ENCODE measurements around the gene RASSF1. TPM values are rescaled to one million over a fixed set of nuclear protein-coding genes. Genes with fewer than 3 reads are reported as not detected.

RASSF1 gene
- total and polyA plus RNA-seq, 2 donors from 2014 or later, result 19.1 to 28.9 TPM

- FAIRE-seq, result no peak
- Histone ChIP-seq H3K9ac (ENCODE audit: low read length in 3 of 3) (peak overlapping the region in 2 of 3 donors; percentile 12 to 99), H3K4me1 (ENCODE audit: control insufficient read depth in 2 of 3, insufficient read depth in 2 of 3, low read depth in 1 of 3, low read length in 3 of 3) (peaks cover 3 to 49% (median 29%) of the 10 kb centered on the region in 3 donors), H3K9me3 (ENCODE audit: control insufficient read depth in 2 of 3, insufficient read depth in 1 of 3, low read length in 3 of 3) (no peaks in the 10 kb centered on the region), H3K36me3 (ENCODE audit: control insufficient read depth in 2 of 3, insufficient read depth in 3 of 3, low read length in 3 of 3) (peaks cover 6 to 21% (median 14%) of the 10 kb centered on the region in 3 donors), H3K27me3 (ENCODE audit: control insufficient read depth, insufficient read depth, low read length) (no peaks in the 10 kb centered on the region), H3K4me3 (ENCODE audit: low read length in 3 of 3) (peak overlapping the region; percentile 2 to 98 (median 97)), H3K27ac (ENCODE audit: low read depth in 2 of 2, low read length in 2 of 2) (no peak overlapping the region)
- peak in 1 of 5 donors; percentile 56 for DNase-seq
- intact Hi-C loops (cut with DNase I), result no loop called here
- TF ChIP-seq, protein P1, sequence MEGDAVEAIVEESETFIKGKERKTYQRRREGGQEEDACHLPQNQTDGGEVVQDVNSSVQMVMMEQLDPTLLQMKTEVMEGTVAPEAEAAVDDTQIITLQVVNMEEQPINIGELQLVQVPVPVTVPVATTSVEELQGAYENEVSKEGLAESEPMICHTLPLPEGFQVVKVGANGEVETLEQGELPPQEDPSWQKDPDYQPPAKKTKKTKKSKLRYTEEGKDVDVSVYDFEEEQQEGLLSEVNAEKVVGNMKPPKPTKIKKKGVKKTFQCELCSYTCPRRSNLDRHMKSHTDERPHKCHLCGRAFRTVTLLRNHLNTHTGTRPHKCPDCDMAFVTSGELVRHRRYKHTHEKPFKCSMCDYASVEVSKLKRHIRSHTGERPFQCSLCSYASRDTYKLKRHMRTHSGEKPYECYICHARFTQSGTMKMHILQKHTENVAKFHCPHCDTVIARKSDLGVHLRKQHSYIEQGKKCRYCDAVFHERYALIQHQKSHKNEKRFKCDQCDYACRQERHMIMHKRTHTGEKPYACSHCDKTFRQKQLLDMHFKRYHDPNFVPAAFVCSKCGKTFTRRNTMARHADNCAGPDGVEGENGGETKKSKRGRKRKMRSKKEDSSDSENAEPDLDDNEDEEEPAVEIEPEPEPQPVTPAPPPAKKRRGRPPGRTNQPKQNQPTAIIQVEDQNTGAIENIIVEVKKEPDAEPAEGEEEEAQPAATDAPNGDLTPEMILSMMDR (IDR thresholded peaks at IDR 0.05; ENCODE audit: borderline replicate concordance, extremely low read depth, insufficient read depth), result no peak
Measured at GRCh38 chr3:50319181-50319893, 21.3 kb downstream of the RASSF1 start.

DNA sequence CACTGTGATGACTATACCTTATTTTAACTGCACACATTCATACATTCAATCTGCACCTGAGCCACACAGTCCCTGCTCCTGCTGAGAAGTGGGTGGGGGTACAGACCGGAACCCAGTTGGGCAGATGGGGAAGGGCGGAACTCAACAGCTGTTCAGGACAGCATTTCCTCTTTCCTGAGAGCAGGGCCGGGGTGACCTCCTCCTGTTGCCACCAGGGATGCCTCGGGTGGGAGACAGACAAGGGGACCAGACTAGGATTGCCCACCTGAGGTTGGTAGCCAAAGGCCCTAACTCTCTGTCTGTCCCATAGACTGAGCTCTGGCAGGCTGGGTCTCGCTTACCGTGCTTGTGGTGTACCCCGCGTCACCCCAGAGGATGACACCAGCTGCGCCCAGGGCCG, 22.0 kb downstream of the RASSF1 start:
- peaks cover 6 to 18% (median 14%) of the 10 kb centered on the region in 3 donors for H3K36me3 ChIP-seq (ENCODE audit: control insufficient read depth in 2 of 3, insufficient read depth in 3 of 3, low read length in 3 of 3)
- H3K27me3 ChIP-seq (ENCODE audit: control insufficient read depth, insufficient read depth, low read length), result no peaks in the 10 kb centered on the region
- H3K4me3 ChIP-seq (ENCODE audit: low read length in 3 of 3), result peak overlapping the region in 2 of 3 donors; percentile 13 to 16
- TF ChIP-seq, protein P1 (IDR thresholded peaks at IDR 0.05; ENCODE audit: borderline replicate concordance, extremely low read depth, insufficient read depth), result no peak
- no peak for FAIRE-seq
- DNase-seq, result no peak
- H3K9ac ChIP-seq (ENCODE audit: low read length in 3 of 3), result peak overlapping the region in 1 of 3 donors; percentile 16
- peaks cover 3 to 42% (median 21%) of the 10 kb centered on the region in 3 donors for H3K4me1 ChIP-seq (ENCODE audit: control insufficient read depth in 2 of 3, insufficient read depth in 2 of 3, low read depth in 1 of 3, low read length in 3 of 3)
- no peaks in the 10 kb centered on the region for H3K9me3 ChIP-seq (ENCODE audit: control insufficient read depth in 2 of 3, insufficient read depth in 1 of 3, low read length in 3 of 3)
- peak overlapping the region in 1 of 2 donors; percentile 39 for H3K27ac ChIP-seq (ENCODE audit: low read depth in 2 of 2, low read length in 2 of 2)
- intact Hi-C loops (cut with DNase I), result no loop called here

DNA sequence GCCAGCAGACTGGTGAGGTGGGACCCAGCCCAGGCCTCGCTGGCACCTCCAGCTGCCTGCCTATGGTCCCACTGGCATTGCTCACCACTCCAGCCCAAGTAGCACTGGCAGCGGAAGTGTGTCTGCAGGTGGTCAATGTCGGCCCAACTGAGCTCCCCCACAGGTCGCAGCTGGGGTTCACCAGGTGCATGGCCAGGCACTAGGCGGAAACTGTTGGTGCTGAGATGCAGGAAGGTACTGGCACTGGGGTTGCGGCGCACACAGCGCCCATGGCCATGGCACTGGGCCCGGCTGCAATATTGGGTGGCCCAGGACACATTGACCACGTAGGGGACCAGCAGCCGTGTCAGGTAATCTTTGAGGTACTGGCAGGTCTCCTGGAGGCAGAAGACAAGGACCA, 22.5 kb downstream of the RASSF1 start:
- H3K9me3 ChIP-seq (ENCODE audit: control insufficient read depth in 2 of 3, insufficient read depth in 1 of 3, low read length in 3 of 3), result no peaks in the 10 kb centered on the region
- DNase-seq (no peak), FAIRE-seq (no peak)
- peak overlapping the region in 1 of 3 donors; percentile 13 for H3K4me3 ChIP-seq (ENCODE audit: low read length in 3 of 3)
- intact Hi-C loops (cut with DNase I), result no loop called here
- H3K36me3 ChIP-seq (ENCODE audit: control insufficient read depth in 2 of 3, insufficient read depth in 3 of 3, low read length in 3 of 3), result peaks cover 6 to 18% (median 14%) of the 10 kb centered on the region in 3 donors
- no peaks in the 10 kb centered on the region for H3K27me3 ChIP-seq (ENCODE audit: control insufficient read depth, insufficient read depth, low read length)
- H3K4me1 ChIP-seq (ENCODE audit: control insufficient read depth in 2 of 3, insufficient read depth in 2 of 3, low read depth in 1 of 3, low read length in 3 of 3), result peaks cover 3 to 40% (median 20%) of the 10 kb centered on the region in 3 donors
- H3K27ac ChIP-seq (ENCODE audit: low read depth in 2 of 2, low read length in 2 of 2), result no peak overlapping the region
- TF ChIP-seq, protein P1 (IDR thresholded peaks at IDR 0.05; ENCODE audit: borderline replicate concordance, extremely low read depth, insufficient read depth), result no peak
- H3K9ac ChIP-seq (ENCODE audit: low read length in 3 of 3), result no peak overlapping the region

Measured in kidney (tissue), 14 donors.